Measurements from ENCODE around the gene SLC45A3. TPM values are rescaled to one million over a fixed set of nuclear protein-coding genes. Genes with fewer than 3 reads are reported as not detected.
A peak's percentile ranks its signal among the peaks of the same experiment; 100 is the strongest.

The SLC45A3 gene
- total and polyA plus RNA-seq, 4 donors = 5.3 to 9.9 (median 5.7) TPM

DNA sequence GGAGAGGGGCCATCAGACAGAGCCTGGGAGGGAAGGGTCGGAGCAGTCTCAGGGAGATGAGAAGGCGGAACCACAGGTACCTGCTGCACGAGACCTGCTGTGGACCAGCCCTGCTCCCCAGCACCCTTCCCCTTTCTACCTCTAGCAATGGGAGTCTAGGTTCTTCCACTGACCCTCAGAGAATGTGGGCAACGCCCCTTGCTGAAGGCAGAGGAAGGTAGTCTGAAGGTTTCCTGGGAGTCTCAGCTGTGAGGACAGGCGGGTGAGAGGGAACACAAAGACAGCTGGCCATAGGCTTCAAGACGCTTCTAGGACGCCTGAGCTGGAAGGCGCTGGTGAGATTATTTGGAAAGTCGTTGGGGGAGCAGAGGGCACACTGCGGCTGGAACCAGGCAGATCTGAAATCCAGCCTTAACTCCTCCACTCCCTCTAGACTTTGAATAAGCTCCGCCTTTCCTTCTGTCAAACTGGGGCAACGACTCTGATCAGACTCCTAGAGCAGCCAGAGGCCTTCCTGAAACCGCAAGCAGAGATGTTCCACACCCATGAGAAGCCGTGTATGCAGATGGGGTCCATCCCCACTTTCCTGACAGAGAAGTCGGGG, 18.1 kb downstream of the SLC45A3 start:
- no peak for TF ChIP-seq HNF4G (IDR thresholded peaks at IDR 0.05)
- TF ChIP-seq FOXA1 (IDR thresholded peaks at IDR 0.05) = no peak
- TF ChIP-seq CTCF (IDR thresholded peaks at IDR 0.05; ENCODE audit: low read depth, low read length, missing input control) = no peak
- TF ChIP-seq, protein P1, sequence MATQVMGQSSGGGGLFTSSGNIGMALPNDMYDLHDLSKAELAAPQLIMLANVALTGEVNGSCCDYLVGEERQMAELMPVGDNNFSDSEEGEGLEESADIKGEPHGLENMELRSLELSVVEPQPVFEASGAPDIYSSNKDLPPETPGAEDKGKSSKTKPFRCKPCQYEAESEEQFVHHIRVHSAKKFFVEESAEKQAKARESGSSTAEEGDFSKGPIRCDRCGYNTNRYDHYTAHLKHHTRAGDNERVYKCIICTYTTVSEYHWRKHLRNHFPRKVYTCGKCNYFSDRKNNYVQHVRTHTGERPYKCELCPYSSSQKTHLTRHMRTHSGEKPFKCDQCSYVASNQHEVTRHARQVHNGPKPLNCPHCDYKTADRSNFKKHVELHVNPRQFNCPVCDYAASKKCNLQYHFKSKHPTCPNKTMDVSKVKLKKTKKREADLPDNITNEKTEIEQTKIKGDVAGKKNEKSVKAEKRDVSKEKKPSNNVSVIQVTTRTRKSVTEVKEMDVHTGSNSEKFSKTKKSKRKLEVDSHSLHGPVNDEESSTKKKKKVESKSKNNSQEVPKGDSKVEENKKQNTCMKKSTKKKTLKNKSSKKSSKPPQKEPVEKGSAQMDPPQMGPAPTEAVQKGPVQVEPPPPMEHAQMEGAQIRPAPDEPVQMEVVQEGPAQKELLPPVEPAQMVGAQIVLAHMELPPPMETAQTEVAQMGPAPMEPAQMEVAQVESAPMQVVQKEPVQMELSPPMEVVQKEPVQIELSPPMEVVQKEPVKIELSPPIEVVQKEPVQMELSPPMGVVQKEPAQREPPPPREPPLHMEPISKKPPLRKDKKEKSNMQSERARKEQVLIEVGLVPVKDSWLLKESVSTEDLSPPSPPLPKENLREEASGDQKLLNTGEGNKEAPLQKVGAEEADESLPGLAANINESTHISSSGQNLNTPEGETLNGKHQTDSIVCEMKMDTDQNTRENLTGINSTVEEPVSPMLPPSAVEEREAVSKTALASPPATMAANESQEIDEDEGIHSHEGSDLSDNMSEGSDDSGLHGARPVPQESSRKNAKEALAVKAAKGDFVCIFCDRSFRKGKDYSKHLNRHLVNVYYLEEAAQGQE (IDR thresholded peaks at IDR 0.05) = no peak
- TF ChIP-seq JUND (IDR thresholded peaks at IDR 0.05) = no peak
- no peak for TF ChIP-seq RAD21 (IDR thresholded peaks at IDR 0.05)
- no peak for TF ChIP-seq RXRA (IDR thresholded peaks at IDR 0.05)
- no peak for TF ChIP-seq ATF3 (IDR thresholded peaks at IDR 0.05)
- no peak for TF ChIP-seq EGR1 (IDR thresholded peaks at IDR 0.05; ENCODE audit: low read depth in 2 of 2)
- no peak for TF ChIP-seq TAF1 (conservative IDR thresholded peaks at IDR 0.05)
- TF ChIP-seq GABPA (IDR thresholded peaks at IDR 0.05 in 1 of 2, conservative IDR thresholded peaks at IDR 0.05 in 1 of 2) = no peak
- TF ChIP-seq NR2F2 (IDR thresholded peaks at IDR 0.05) = no peak
- no peak for DNase-seq (ENCODE audit: low spot score)
- H3K4me3 ChIP-seq (ENCODE audit: low read depth in 1 of 3, low read length in 3 of 3) = no peak overlapping the region
- peak overlapping the region; percentile 86 to 94 for H3K27ac ChIP-seq (ENCODE audit: low read depth in 1 of 2, low read length in 2 of 2)
- H3K36me3 ChIP-seq (ENCODE audit: control insufficient read depth in 4 of 4, insufficient read depth in 3 of 4, low read depth in 1 of 4, low read length in 3 of 4) = peaks cover 0 to 8% (median 4%) of the 10 kb centered on the region in 4 donors
- peaks cover 12 to 81% (median 50%) of the 10 kb centered on the region in 4 donors for H3K4me1 ChIP-seq (ENCODE audit: control insufficient read depth in 4 of 4, insufficient read depth in 4 of 4, low read length in 3 of 4)
- no peaks in the 10 kb centered on the region for H3K9me3 ChIP-seq (ENCODE audit: control insufficient read depth in 4 of 4, low read length in 3 of 4)
- H3K27me3 ChIP-seq (ENCODE audit: control insufficient read depth in 4 of 4, insufficient read depth in 4 of 4, low read length in 3 of 4) = no peaks in the 10 kb centered on the region
- H3K9ac ChIP-seq (ENCODE audit: low read depth in 1 of 2, low read length in 2 of 2) = no peak overlapping the region
- WGBS = 78% methylated on average over 15 of the region's 15 CpGs

- Histone ChIP-seq H3K9ac (ENCODE audit: low read depth in 1 of 2, low read length in 2 of 2) (no peak overlapping the region), H3K4me1 (ENCODE audit: control insufficient read depth in 4 of 4, insufficient read depth in 4 of 4, low read length in 3 of 4) (peaks cover 12 to 81% (median 50%) of the 10 kb centered on the region in 4 donors), H3K9me3 (ENCODE audit: control insufficient read depth in 4 of 4, low read length in 3 of 4) (no peaks in the 10 kb centered on the region), H3K36me3 (ENCODE audit: control insufficient read depth in 4 of 4, insufficient read depth in 3 of 4, low read depth in 1 of 4, low read length in 3 of 4) (peaks cover 0 to 8% (median 4%) of the 10 kb centered on the region in 4 donors), H3K4me3 (ENCODE audit: low read depth in 1 of 3, low read length in 3 of 3) (no peak overlapping the region), H3K27ac (ENCODE audit: low read depth in 1 of 2, low read length in 2 of 2) (peak overlapping the region; percentile 23 to 86), H3K27me3 (ENCODE audit: control insufficient read depth in 4 of 4, insufficient read depth in 4 of 4, low read length in 3 of 4) (no peaks in the 10 kb centered on the region)
- WGBS = 75% methylated on average over 16 of the region's 16 CpGs
- DNase-seq (ENCODE audit: low spot score) = no peak
- TF ChIP-seq ATF3 (IDR thresholded peaks at IDR 0.05) (no peak), NR2F2 (IDR thresholded peaks at IDR 0.05) (peak; percentile 82)
These were observed 18.7 kb downstream of the SLC45A3 start for GRCh38 chr1:205661429-205662134.

All from liver (tissue), 9 donors.